ENCODE results near the gene PCDHGC4. TPM values are rescaled to one million over a fixed set of nuclear protein-coding genes. Genes with fewer than 3 reads are reported as not detected.
A peak's percentile ranks its signal among the peaks of the same experiment; 100 is the strongest.

Gene PCDHGC4
- total RNA-seq, 4 donors from 2014 or later: 3.3 to 11.7 (median 5.1) TPM

- Histone ChIP-seq H3K4me1 (peaks cover 3 to 52% (median 26%) of the 10 kb centered on the region in 4 donors), H3K4me3 (peak overlapping the region; percentile 29 to 60 (median 46)), H3K27me3 (no peaks in the 10 kb centered on the region), H3K36me3 (no peaks in the 10 kb centered on the region), H3K9me3 (no peaks in the 10 kb centered on the region), H3K27ac (peak overlapping the region in 2 of 4 donors; percentile 86 to 88)
- no peak for TF ChIP-seq EP300 (IDR thresholded peaks at IDR 0.05)
- TF ChIP-seq, protein P1, sequence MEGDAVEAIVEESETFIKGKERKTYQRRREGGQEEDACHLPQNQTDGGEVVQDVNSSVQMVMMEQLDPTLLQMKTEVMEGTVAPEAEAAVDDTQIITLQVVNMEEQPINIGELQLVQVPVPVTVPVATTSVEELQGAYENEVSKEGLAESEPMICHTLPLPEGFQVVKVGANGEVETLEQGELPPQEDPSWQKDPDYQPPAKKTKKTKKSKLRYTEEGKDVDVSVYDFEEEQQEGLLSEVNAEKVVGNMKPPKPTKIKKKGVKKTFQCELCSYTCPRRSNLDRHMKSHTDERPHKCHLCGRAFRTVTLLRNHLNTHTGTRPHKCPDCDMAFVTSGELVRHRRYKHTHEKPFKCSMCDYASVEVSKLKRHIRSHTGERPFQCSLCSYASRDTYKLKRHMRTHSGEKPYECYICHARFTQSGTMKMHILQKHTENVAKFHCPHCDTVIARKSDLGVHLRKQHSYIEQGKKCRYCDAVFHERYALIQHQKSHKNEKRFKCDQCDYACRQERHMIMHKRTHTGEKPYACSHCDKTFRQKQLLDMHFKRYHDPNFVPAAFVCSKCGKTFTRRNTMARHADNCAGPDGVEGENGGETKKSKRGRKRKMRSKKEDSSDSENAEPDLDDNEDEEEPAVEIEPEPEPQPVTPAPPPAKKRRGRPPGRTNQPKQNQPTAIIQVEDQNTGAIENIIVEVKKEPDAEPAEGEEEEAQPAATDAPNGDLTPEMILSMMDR (IDR thresholded peaks at IDR 0.05): no peak
- no peak for TF ChIP-seq POLR2A (IDR thresholded peaks at IDR 0.05)
- no peak for DNase-seq (ENCODE audit: low spot score in 2 of 2)
- 32 to 37% methylated on average over 24 of the region's 24 CpGs for WGBS, 2 donors
These were observed 7.7 kb upstream of the PCDHGC4 start for GRCh38 chr5:141477044-141477575.

DNA sequence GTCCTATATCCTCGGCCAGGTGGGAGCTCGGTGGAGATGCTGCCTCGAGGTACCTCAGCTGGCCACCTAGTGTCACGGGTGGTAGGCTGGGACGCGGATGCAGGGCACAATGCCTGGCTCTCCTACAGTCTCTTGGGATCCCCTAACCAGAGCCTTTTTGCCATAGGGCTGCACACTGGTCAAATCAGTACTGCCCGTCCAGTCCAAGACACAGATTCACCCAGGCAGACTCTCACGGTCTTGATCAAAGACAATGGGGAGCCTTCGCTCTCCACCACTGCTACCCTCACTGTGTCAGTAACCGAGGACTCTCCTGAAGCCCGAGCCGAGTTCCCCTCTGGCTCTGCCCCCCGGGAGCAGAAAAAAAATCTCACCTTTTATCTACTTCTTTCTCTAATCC is 7.0 kb upstream of the PCDHGC4 start:
- peaks cover 3 to 56% (median 26%) of the 10 kb centered on the region in 4 donors for H3K4me1 ChIP-seq
- WGBS, 2 donors: 57 to 59% methylated on average over 9 of the region's 13 CpGs
- H3K36me3 ChIP-seq: no peaks in the 10 kb centered on the region
- TF ChIP-seq EP300 (IDR thresholded peaks at IDR 0.05) (no peak), POLR2A (IDR thresholded peaks at IDR 0.05) (no peak)
- TF ChIP-seq, protein P1 (IDR thresholded peaks at IDR 0.05): no peak
- no peaks in the 10 kb centered on the region for H3K9me3 ChIP-seq
- no peak for DNase-seq (ENCODE audit: low spot score in 2 of 2)
- H3K4me3 ChIP-seq: peak overlapping the region in 2 of 4 donors; percentile 43 to 60
- no peaks in the 10 kb centered on the region for H3K27me3 ChIP-seq
- H3K27ac ChIP-seq: no peak overlapping the region

DNA sequence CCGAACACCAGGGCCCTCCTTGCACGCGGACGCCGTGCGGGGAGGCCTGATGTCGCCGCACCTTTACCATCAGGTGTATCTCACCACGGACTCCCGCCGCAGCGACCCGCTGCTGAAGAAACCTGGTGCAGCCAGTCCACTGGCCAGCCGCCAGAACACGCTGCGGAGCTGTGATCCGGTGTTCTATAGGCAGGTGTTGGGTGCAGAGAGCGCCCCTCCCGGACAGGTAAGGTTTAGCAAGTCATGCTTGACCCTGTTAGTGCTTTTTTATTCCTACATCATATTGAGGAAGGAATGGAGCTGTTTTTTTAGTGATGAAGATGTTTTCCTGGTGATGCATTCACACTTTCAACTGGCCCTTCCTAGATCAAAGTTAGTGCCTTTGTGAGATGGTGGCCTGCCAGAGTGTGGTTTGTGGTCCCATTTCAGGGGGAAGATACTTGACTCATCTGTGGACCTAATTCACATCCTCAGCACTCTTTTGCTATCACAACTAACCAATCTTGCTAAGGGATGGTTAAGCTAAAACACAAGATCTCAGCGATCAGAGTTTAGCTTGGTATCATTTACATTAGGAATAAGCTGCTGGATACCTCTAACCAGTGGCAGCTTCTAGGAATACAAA is 6.4 kb upstream of the PCDHGC4 start:
- Histone ChIP-seq H3K4me1 (peaks cover 3 to 62% (median 26%) of the 10 kb centered on the region in 4 donors), H3K4me3 (peak overlapping the region in 2 of 4 donors; percentile 3 to 60), H3K27me3 (no peaks in the 10 kb centered on the region), H3K27ac (no peak overlapping the region), H3K9me3 (no peaks in the 10 kb centered on the region), H3K36me3 (no peaks in the 10 kb centered on the region)
- 52 to 56% methylated on average over 20 of the region's 20 CpGs for WGBS, 2 donors
- TF ChIP-seq EP300 (IDR thresholded peaks at IDR 0.05) (no peak), POLR2A (IDR thresholded peaks at IDR 0.05) (no peak)
- TF ChIP-seq, protein P1 (IDR thresholded peaks at IDR 0.05): no peak
- DNase-seq (ENCODE audit: low spot score in 2 of 2): no peak

DNA sequence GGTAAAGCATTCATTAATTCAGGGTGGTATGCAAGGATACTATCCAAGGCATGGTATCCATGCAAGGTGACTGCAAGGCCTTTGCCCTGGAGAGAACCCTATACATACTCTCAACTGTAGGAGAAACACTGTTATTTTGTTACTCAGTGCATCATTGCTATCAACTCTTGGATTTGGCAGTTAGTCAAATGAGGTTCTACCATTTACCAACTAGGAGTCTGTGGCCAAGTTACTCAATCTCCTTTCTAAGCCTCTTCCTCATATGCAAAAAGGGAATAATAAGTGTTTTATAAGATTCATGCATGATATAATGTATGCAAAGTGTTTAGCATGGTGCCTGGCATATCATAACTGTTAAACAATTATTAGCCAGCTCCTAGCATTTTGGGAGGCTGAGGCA is 5.1 kb upstream of the PCDHGC4 start:
- no peak for DNase-seq (ENCODE audit: low spot score in 2 of 2)
- TF ChIP-seq, protein P1 (IDR thresholded peaks at IDR 0.05): no peak
- TF ChIP-seq POLR2A (IDR thresholded peaks at IDR 0.05) (no peak), EP300 (IDR thresholded peaks at IDR 0.05) (no peak)
- Histone ChIP-seq H3K27me3 (no peaks in the 10 kb centered on the region), H3K4me1 (peaks cover 3 to 73% (median 28%) of the 10 kb centered on the region in 4 donors), H3K9me3 (no peaks in the 10 kb centered on the region), H3K4me3 (no peak overlapping the region), H3K27ac (no peak overlapping the region), H3K36me3 (no peaks in the 10 kb centered on the region)

DNA sequence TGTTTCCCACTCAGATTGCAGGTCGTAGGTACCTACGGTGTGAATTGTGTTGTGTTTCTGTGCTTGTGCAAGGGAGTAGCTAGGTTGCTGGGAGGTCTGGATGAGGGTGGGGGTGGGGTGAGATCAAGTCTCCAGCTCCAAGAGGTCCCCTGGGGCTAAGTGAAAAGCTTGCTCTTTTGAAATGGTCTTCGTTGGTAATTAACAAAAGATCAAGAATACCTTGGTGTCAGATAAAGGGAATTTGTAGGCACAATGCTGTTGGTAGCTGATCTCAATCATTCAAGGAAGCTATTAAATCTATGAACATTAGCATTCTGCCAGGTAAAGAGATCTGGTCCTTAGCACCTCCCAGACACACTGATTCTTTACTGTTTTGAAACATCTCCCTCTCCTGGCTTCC is 928 bp upstream of the PCDHGC4 start:
- WGBS, 2 donors: 77 to 84% methylated on average over 3 of the region's 3 CpGs
- DNase-seq (ENCODE audit: low spot score in 2 of 2): no peak
- Histone ChIP-seq H3K36me3 (peaks cover 0 to 24% (median 0%) of the 10 kb centered on the region in 3 donors), H3K4me3 (no peak overlapping the region), H3K27ac (no peak overlapping the region), H3K9me3 (no peaks in the 10 kb centered on the region), H3K27me3 (no peaks in the 10 kb centered on the region), H3K4me1 (peaks cover 0 to 57% (median 13%) of the 10 kb centered on the region in 4 donors)
- TF ChIP-seq EP300 (IDR thresholded peaks at IDR 0.05): no peak
- no peak for TF ChIP-seq POLR2A (IDR thresholded peaks at IDR 0.05)
- TF ChIP-seq, protein P1 (IDR thresholded peaks at IDR 0.05): no peak

Data from tibial nerve (tissue), 4 donors.